GM12801 (cell line): Measurements from ENCODE around the gene PPFIA2.

Experiments
- CTCF ChIP-seq: IDR thresholded peaks from one replicate; pipeline ENCODE4 v1.5.1; 2011; ENCODE audit warnings: control low read depth; ENCODE audit not compliant: insufficient read length; ENCODE audit errors: extremely low read depth

PPFIA2 gene

DNA sequence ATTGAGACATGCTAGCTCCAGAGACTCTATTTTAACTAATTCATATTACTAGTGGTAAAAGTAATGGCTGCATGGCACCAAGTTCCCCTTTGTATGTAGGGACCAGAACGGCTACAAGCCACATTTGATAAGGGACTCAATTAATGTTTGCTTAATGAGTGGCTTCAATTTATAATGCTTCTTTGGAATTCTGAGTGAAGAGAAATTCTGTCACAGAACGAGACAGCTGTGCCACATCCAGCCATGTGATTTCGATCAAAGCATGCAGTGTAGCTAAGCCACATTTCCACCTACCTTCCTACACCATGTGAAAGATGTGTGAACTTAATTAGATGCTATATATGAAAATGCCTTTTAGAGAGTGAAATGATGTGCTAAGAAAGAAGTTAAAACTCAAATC, 463.9 kb downstream of the PPFIA2 start:
- no peak for TF ChIP-seq CTCF

DNA sequence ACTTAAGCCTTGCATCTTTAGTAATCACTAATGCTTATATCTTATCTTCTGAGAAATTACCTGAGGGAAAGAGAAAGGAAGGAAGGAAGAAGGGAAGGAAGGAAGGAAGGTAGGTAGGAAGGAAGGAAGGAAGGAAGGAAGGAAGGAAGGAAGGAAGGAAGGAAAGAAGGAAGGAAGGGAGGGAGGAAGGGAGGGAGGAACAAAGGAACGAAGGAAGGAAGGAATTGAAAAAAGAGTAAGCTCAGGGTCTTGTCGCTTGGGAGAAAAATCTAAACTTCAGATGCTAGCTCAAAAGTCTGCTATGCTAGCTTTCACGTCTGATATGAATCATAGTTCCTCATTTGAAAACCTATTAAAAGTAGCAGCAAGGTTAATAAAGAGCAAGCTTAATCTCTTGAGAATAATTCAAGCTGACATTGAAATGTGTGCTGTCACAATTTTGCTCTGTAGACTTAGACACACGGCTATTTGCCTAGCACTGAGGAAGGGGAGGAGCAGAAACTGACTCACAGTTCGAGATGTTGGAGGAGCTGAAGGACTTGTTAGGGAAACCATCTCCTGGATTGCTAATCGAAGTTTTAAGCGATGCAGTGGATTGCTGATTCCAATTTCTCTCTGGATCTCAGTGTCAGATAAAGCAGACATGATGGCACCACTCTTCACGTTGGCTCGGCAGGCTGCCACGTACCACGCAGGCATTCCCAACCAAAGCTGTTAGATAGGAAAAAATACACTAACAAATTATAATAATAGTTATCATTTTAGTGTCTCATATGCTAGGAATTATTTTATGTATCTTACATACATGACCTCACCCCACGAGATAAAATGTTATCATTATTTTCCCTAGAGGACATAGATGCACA, 464.6 kb downstream of the PPFIA2 start:
- TF ChIP-seq CTCF: no peak

DNA sequence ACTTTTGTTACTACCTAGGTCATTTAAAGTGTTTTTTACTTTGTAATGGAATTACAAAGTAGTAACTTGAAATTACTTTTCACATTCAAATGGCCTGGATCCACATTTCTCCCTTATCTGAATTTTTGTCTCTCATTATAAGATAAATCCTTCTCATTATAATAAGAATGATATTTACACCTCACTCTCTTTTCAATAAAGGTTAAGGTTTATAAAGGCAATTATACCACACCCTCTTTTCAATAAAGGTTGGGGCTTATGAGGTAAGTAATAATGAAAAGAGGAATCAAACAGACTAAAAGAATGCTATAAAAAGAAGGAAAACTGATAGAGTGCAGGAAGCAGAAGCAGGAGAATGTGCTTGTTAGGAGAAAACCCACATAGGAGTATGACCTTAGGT, 470.5 kb downstream of the PPFIA2 start:
- TF ChIP-seq CTCF: no peak

DNA sequence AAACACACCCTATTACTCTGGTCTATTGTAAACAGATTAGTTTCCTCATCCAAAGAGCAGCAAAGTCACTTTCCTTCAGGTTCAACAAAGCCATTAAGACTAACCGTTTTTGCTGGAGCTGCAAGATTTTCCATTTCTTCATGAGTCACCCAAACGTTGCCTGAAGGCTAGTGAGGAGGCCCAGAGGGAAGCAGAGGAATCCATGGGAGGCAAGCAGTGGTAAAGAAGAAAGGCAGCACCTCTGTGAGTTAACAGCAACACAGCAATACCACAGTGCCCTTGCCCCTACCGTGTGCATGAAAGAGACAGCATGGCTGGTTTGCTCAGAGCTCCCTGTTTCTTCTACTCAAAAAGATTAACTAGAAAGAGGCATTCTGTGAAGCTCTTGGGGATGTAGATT, 475.0 kb downstream of the PPFIA2 start:
- TF ChIP-seq CTCF: no peak

- no peak for TF ChIP-seq CTCF
Observed at GRCh38 chr12:81274637-81275529, 484.3 kb downstream of the PPFIA2 start.

DNA sequence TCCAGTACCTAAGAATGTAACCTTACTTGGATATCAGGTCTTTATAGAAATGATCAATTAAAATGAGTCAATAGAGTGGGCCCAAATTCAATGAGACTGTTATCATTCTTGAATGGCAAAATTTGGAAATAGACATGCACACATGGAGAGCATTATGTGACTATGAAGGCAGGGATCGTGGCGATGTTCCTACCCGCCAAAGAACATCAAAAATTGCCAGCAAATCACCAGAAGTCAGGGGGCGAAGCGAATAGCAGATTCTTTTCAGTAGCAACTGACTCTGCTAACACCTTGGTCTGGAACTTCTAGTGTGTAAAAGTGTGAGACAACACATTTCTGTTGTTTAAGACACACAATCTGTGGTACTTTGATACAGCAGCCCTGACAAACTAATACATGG, 488.8 kb downstream of the PPFIA2 start:
- TF ChIP-seq CTCF: no peak

- TF ChIP-seq CTCF: no peak
Observed at GRCh38 chr12:81263072-81263471, 496.1 kb downstream of the PPFIA2 start.
